ENCODE results near the gene KCNB1. TPM values are rescaled to one million over a fixed set of nuclear protein-coding genes. Genes with fewer than 3 reads are reported as not detected.

Gene KCNB1
- polyA plus RNA-seq, 1 donor from 2014 or later, result 3.6 TPM

DNA sequence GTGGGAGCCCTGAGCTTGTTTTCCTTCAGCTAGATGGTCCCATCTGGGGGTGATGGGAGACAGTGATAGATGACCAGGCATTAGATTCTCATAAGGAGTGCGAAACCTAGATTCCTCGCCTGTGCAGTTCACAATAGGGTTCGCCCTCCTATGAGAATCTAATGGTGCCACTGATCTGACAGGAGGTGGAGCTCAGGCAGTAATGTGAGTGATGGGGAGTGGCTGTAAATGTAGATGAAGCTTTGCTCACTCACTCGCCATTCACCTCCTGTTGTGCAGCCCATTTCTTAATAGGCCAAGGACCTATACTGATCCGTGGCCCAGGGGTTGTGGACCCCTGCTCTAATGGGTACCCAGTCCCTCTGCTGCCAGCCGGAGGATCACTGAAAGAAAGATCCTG, 20.7 kb upstream of the KCNB1 start:
- Histone ChIP-seq H3K27me3 (ENCODE audit: insufficient read depth, low read depth, low read length) (no peaks in the 10 kb centered on the region), H3K4me3 (ENCODE audit: low read length) (no peak overlapping the region), H3K36me3 (ENCODE audit: insufficient read depth, low read length) (no peaks in the 10 kb centered on the region), H3K9ac (ENCODE audit: low read length) (no peak overlapping the region), H3K79me2 (replicated peaks; ENCODE audit: insufficient read depth, low read length) (no peaks in the 10 kb centered on the region), H3K9me2 (ENCODE audit: insufficient read depth, low read length) (no peaks in the 10 kb centered on the region), H3K27ac (ENCODE audit: low read length) (no peak overlapping the region), H2AFZ (ENCODE audit: low read depth, low read length) (no peak overlapping the region), H4K20me1 (ENCODE audit: insufficient read depth) (no peaks in the 10 kb centered on the region), H3K4me2 (ENCODE audit: low read length) (no peak overlapping the region), H3F3A (ENCODE audit: insufficient read depth, low read length, poor library complexity, severe bottlenecking) (no peaks in the 10 kb centered on the region), H3K9me3 (ENCODE audit: low read length) (no peaks in the 10 kb centered on the region)
- TF ChIP-seq TAF1 (IDR thresholded peaks at IDR 0.05; ENCODE audit: low read depth) (no peak), MXI1 (conservative IDR thresholded peaks at IDR 0.05; ENCODE audit: poor library complexity, severe bottlenecking) (no peak), EP300 (conservative IDR thresholded peaks at IDR 0.05; ENCODE audit: poor library complexity, severe bottlenecking) (no peak)
- TF ChIP-seq, protein P1, sequence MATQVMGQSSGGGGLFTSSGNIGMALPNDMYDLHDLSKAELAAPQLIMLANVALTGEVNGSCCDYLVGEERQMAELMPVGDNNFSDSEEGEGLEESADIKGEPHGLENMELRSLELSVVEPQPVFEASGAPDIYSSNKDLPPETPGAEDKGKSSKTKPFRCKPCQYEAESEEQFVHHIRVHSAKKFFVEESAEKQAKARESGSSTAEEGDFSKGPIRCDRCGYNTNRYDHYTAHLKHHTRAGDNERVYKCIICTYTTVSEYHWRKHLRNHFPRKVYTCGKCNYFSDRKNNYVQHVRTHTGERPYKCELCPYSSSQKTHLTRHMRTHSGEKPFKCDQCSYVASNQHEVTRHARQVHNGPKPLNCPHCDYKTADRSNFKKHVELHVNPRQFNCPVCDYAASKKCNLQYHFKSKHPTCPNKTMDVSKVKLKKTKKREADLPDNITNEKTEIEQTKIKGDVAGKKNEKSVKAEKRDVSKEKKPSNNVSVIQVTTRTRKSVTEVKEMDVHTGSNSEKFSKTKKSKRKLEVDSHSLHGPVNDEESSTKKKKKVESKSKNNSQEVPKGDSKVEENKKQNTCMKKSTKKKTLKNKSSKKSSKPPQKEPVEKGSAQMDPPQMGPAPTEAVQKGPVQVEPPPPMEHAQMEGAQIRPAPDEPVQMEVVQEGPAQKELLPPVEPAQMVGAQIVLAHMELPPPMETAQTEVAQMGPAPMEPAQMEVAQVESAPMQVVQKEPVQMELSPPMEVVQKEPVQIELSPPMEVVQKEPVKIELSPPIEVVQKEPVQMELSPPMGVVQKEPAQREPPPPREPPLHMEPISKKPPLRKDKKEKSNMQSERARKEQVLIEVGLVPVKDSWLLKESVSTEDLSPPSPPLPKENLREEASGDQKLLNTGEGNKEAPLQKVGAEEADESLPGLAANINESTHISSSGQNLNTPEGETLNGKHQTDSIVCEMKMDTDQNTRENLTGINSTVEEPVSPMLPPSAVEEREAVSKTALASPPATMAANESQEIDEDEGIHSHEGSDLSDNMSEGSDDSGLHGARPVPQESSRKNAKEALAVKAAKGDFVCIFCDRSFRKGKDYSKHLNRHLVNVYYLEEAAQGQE (IDR thresholded peaks at IDR 0.05; ENCODE audit: borderline replicate concordance), result no peak

DNA sequence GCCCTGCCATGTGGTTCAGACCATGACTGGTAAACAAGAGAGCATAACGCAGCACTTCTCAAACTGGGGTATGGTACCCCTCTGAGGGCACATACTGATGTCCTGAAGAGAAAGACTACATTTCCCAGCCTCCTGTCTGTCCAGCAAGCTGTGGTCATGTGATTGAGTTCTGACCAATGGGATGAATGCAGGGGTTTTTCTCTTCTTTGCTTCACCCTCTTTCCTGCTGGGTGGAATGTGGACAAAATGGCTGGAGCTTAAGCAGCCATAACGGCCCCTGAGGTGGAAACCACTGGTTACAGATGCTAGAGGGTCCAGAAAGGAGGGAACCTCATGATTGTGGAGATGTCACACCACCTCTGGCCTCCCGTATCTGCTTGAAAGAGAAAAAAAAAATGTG, 19.4 kb upstream of the KCNB1 start:
- H3K4me2 ChIP-seq (ENCODE audit: low read length), result no peak overlapping the region
- no peaks in the 10 kb centered on the region for H3K9me2 ChIP-seq (ENCODE audit: insufficient read depth, low read length)
- H3K9ac ChIP-seq (ENCODE audit: low read length), result no peak overlapping the region
- H3K9me3 ChIP-seq (ENCODE audit: low read length), result no peaks in the 10 kb centered on the region
- H3K27me3 ChIP-seq (ENCODE audit: insufficient read depth, low read depth, low read length), result no peaks in the 10 kb centered on the region
- H3K36me3 ChIP-seq (ENCODE audit: insufficient read depth, low read length), result no peaks in the 10 kb centered on the region
- no peak overlapping the region for H2AFZ ChIP-seq (ENCODE audit: low read depth, low read length)
- no peak overlapping the region for H3K27ac ChIP-seq (ENCODE audit: low read length)
- H4K20me1 ChIP-seq (ENCODE audit: insufficient read depth), result no peaks in the 10 kb centered on the region
- no peak overlapping the region for H3K4me3 ChIP-seq (ENCODE audit: low read length)
- no peaks in the 10 kb centered on the region for H3F3A ChIP-seq (ENCODE audit: insufficient read depth, low read length, poor library complexity, severe bottlenecking)
- TF ChIP-seq EZH2 (IDR thresholded peaks at IDR 0.05; ENCODE audit: borderline replicate concordance, insufficient read depth, low read length, poor library complexity, severe bottlenecking) (no peak), SMC3 (conservative IDR thresholded peaks at IDR 0.05; ENCODE audit: poor library complexity) (no peak), MXI1 (conservative IDR thresholded peaks at IDR 0.05; ENCODE audit: poor library complexity, severe bottlenecking) (no peak)
- no peaks in the 10 kb centered on the region for H3K79me2 ChIP-seq (replicated peaks; ENCODE audit: insufficient read depth, low read length)

DNA sequence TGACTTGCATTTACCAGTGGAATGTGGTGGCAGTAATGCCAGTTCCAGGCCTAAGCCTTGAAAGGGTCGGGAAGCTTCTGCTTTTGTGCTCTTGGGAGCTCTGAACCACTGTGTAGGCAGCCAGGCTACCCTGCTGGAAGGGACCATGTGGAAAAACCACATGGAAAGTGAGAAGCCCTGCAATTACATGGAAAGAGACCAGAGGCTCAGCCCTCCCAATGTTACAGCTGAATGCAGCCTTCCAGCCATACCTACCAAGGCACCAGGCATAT, 14.9 kb upstream of the KCNB1 start:
- no peaks in the 10 kb centered on the region for H4K20me1 ChIP-seq (ENCODE audit: insufficient read depth)
- H3K36me3 ChIP-seq (ENCODE audit: insufficient read depth, low read length), result no peaks in the 10 kb centered on the region
- TF ChIP-seq, protein P2, sequence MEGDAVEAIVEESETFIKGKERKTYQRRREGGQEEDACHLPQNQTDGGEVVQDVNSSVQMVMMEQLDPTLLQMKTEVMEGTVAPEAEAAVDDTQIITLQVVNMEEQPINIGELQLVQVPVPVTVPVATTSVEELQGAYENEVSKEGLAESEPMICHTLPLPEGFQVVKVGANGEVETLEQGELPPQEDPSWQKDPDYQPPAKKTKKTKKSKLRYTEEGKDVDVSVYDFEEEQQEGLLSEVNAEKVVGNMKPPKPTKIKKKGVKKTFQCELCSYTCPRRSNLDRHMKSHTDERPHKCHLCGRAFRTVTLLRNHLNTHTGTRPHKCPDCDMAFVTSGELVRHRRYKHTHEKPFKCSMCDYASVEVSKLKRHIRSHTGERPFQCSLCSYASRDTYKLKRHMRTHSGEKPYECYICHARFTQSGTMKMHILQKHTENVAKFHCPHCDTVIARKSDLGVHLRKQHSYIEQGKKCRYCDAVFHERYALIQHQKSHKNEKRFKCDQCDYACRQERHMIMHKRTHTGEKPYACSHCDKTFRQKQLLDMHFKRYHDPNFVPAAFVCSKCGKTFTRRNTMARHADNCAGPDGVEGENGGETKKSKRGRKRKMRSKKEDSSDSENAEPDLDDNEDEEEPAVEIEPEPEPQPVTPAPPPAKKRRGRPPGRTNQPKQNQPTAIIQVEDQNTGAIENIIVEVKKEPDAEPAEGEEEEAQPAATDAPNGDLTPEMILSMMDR (IDR thresholded peaks at IDR 0.05; ENCODE audit: poor library complexity, severe bottlenecking), result no peak
- TF ChIP-seq MXI1 (conservative IDR thresholded peaks at IDR 0.05; ENCODE audit: poor library complexity, severe bottlenecking) (no peak), EP300 (conservative IDR thresholded peaks at IDR 0.05; ENCODE audit: poor library complexity, severe bottlenecking) (no peak)
- H3K9ac ChIP-seq (ENCODE audit: low read length), result no peak overlapping the region
- H3K4me3 ChIP-seq (ENCODE audit: low read length), result no peak overlapping the region
- no peak overlapping the region for H3K27ac ChIP-seq (ENCODE audit: low read length)
- H3K9me2 ChIP-seq (ENCODE audit: insufficient read depth, low read length), result no peaks in the 10 kb centered on the region
- no peaks in the 10 kb centered on the region for H3K27me3 ChIP-seq (ENCODE audit: insufficient read depth, low read depth, low read length)
- H2AFZ ChIP-seq (ENCODE audit: low read depth, low read length), result no peak overlapping the region
- no peaks in the 10 kb centered on the region for H3K79me2 ChIP-seq (replicated peaks; ENCODE audit: insufficient read depth, low read length)
- no peak overlapping the region for H3K4me2 ChIP-seq (ENCODE audit: low read length)
- H3K9me3 ChIP-seq (ENCODE audit: low read length), result no peaks in the 10 kb centered on the region
- H3F3A ChIP-seq (ENCODE audit: insufficient read depth, low read length, poor library complexity, severe bottlenecking), result no peaks in the 10 kb centered on the region
